HCT116 (cell line): ENCODE results near the gene COX4I2. TPM values are rescaled to one million over a fixed set of nuclear protein-coding genes. Genes with fewer than 3 reads are reported as not detected.

Experiments used
- ATAC-seq: fragments of 200-7000 bp; cut with Tn5 transposase; 2 replicates; pipeline ENCODE4 v1.9.1; 2020; ENCODE audit warnings: mild to moderate bottlenecking, moderate library complexity
- BruUV-seq: library from RNA; stranded (reverse); fragments of 400-500 nt; replicated peaks from 2 replicates; lab custom pipeline; 2021; lab: Mats Ljungman, UMichigan
- CTCF ChIA-PET: fragments of 300-600 bp; sonication (Branson Sonifier 250); formaldehyde crosslinking; loops from one replicate; lab custom pipeline; 2021; ENCODE audit warnings: antibody characterized with exemption; lab: Charles Lee
- POLR2A ChIA-PET: fragments of 300-600, 350-600 bp; sonication (Branson Sonifier 250); formaldehyde crosslinking; loops from one replicate; lab custom pipeline; 2021; ENCODE audit warnings: antibody characterized with exemption; lab: Charles Lee
- RAD21 ChIA-PET, 2 experiments: fragments of 300-600 bp; sonication (Branson Sonifier 250); formaldehyde crosslinking; loops; one replicate each; lab custom pipeline; 2023; ENCODE audit warnings: low total read pairs in 2 of 2; ENCODE audit not compliant: uncharacterized antibody in 2 of 2, unreplicated experiment in 2 of 2, low non-redundant PET in 1 of 2; lab: Charles Lee
- DNase-seq: peaks from one replicate; pipeline ENCODE4 v3.0.0-alpha.2; 2010; ENCODE audit warnings: low read depth, low spot score
- H2AFZ ChIP-seq: fragments of 200-600 bp; shearing (Covaris generic), sonication (generic); 2 replicates; pipeline ENCODE4 v1.6.1; 2017; ENCODE audit warnings: low read depth, mixed run types, mixed read lengths, antibody characterized with exemption, low read length; ENCODE audit not compliant: poor library complexity, severe bottlenecking
- H3K27ac ChIP-seq: 2 replicates; pipeline ENCODE4 v1.5.1; 2012; ENCODE audit warnings: low read depth, low read length
- H3K27me3 ChIP-seq: fragments of 200-600 bp; sonication (generic); 2 replicates; pipeline ENCODE4 v1.6.1; 2016; ENCODE audit warnings: mixed run types, low read length, mixed read lengths; ENCODE audit not compliant: insufficient read depth
- H3K36me3 ChIP-seq, 2 experiments: fragments of 200-500 bp in 1 of 2; fragments of 200-600 bp in 1 of 2; sonication (Bioruptor generic) in 1 of 2; sonication (generic) in 1 of 2; 2 replicates each; pipeline versions ENCODE4 v1.5.1 to v1.6.1; 2014 to 2016; ENCODE audit warnings: low read length in 2 of 2, inconsistent platforms in 1 of 2, mixed read lengths in 1 of 2, mixed run types in 1 of 2; ENCODE audit not compliant: insufficient read depth in 2 of 2, control insufficient read depth in 1 of 2
- H3K4me1 ChIP-seq, 2 experiments: fragments of 200-600 bp in 1 of 2; sonication (generic) in 1 of 2; 2 replicates each; pipeline versions ENCODE4 v1.5.1 to v1.6.1; 2012 to 2017; ENCODE audit warnings: low read length in 2 of 2, inconsistent platforms in 1 of 2, mild to moderate bottlenecking in 1 of 2, mixed read lengths in 1 of 2, mixed run types in 1 of 2, moderate library complexity in 1 of 2; ENCODE audit not compliant: insufficient read depth in 2 of 2, control insufficient read depth in 1 of 2
- H3K4me2 ChIP-seq: fragments of 200-600 bp; sonication (generic); 2 replicates; pipeline ENCODE4 v1.6.1; 2017; ENCODE audit warnings: mixed run types, low read length, mixed read lengths
- H3K4me3 ChIP-seq, 2 experiments: fragments of 200-600 bp in 1 of 2; sonication (generic) in 1 of 2; replicated peaks in 1 of 2; 2 replicates each; pipeline ENCODE4 v1.5.1; 2011 to 2016; ENCODE audit warnings: low read length in 2 of 2, control low read depth in 1 of 2, low read depth in 1 of 2, mild to moderate bottlenecking in 1 of 2, mixed read lengths in 1 of 2, mixed run types in 1 of 2
- H3K79me2 ChIP-seq: fragments of 200-600 bp; sonication (generic); 2 replicates; pipeline ENCODE4 v1.6.1; 2017; ENCODE audit warnings: mild to moderate bottlenecking, mixed run types, low read length, moderate library complexity, mixed read lengths; ENCODE audit not compliant: insufficient read depth
- H3K9ac ChIP-seq: fragments of 200-600 bp; sonication (generic); 2 replicates; pipeline ENCODE4 v1.6.1; 2016; ENCODE audit warnings: low read length, mixed read lengths
- H3K9me2 ChIP-seq: fragments of 200-600 bp; sonication (generic), shearing (Covaris generic); 2 replicates; pipeline ENCODE4 v1.6.1; 2017; ENCODE audit warnings: mixed run types, mild to moderate bottlenecking, moderate library complexity; ENCODE audit not compliant: insufficient read depth
- H3K9me3 ChIP-seq, 2 experiments: fragments of 200-500 bp in 1 of 2; fragments of 200-600 bp in 1 of 2; sonication (Bioruptor generic) in 1 of 2; sonication (generic) in 1 of 2; 2 replicates each; pipeline ENCODE4 v1.6.1; 2014 to 2017; ENCODE audit warnings: low read length in 2 of 2, mixed read lengths in 2 of 2, inconsistent platforms in 1 of 2, low read depth in 1 of 2, mild to moderate bottlenecking in 1 of 2, mixed run types in 1 of 2, moderate library complexity in 1 of 2; ENCODE audit not compliant: control insufficient read depth in 1 of 2, insufficient read depth in 1 of 2
- H4K20me1 ChIP-seq: fragments of 200-600 bp; sonication (generic), shearing (Covaris generic); 2 replicates; pipeline ENCODE4 v1.6.1; 2017; ENCODE audit warnings: mixed run types, mild to moderate bottlenecking, moderate library complexity; ENCODE audit not compliant: insufficient read depth
- EZH2 ChIP-seq: fragments of 200-600 bp; sonication (generic); IDR thresholded peaks from 2 replicates; pipeline ENCODE4 v1.6.1; 2017; ENCODE audit warnings: antibody characterized with exemption, mixed run types
- POLR2A ChIP-seq: IDR thresholded peaks from 2 replicates; pipeline ENCODE4 v1.7.0; 2011; ENCODE audit warnings: borderline replicate concordance; ENCODE audit not compliant: insufficient read depth, insufficient read length; ENCODE audit errors: extremely low read depth
- POLR2AphosphoS5 ChIP-seq: IDR thresholded peaks from 2 replicates; pipeline ENCODE4 v1.6.1; 2011; ENCODE audit warnings: mild to moderate bottlenecking, low read depth, low read length, moderate library complexity
- SRF ChIP-seq: IDR thresholded peaks from 2 replicates; pipeline ENCODE4 v1.6.1; 2012; ENCODE audit warnings: low read depth
- intact Hi-C: fragments of 100-400 bp; cut with micrococcal nuclease; formaldehyde crosslinking; loops from 2 replicates; pipeline ENCODE4 v1.10.0; 2022
- total RNA-seq: library from RNA; stranded (reverse); gene quantifications from one replicate; pipeline ENCODE4 v1.2.1, GENCODE V29; 2021; ENCODE audit not compliant: unreplicated experiment
- TF ChIP-seq, protein P1 (sequence below): IDR thresholded peaks from 2 replicates; pipeline ENCODE4 v1.6.1; 2012
- TF ChIP-seq, protein P2 (sequence below): IDR thresholded peaks from 2 replicates; pipeline ENCODE4 v1.6.1; 2011; ENCODE audit warnings: mild to moderate bottlenecking, low read length, moderate library complexity; ENCODE audit not compliant: insufficient replicate concordance; ENCODE audit errors: extremely low read depth

COX4I2 gene
- total RNA-seq, 1 experiment from 2014 or later, result not detected

DNA sequence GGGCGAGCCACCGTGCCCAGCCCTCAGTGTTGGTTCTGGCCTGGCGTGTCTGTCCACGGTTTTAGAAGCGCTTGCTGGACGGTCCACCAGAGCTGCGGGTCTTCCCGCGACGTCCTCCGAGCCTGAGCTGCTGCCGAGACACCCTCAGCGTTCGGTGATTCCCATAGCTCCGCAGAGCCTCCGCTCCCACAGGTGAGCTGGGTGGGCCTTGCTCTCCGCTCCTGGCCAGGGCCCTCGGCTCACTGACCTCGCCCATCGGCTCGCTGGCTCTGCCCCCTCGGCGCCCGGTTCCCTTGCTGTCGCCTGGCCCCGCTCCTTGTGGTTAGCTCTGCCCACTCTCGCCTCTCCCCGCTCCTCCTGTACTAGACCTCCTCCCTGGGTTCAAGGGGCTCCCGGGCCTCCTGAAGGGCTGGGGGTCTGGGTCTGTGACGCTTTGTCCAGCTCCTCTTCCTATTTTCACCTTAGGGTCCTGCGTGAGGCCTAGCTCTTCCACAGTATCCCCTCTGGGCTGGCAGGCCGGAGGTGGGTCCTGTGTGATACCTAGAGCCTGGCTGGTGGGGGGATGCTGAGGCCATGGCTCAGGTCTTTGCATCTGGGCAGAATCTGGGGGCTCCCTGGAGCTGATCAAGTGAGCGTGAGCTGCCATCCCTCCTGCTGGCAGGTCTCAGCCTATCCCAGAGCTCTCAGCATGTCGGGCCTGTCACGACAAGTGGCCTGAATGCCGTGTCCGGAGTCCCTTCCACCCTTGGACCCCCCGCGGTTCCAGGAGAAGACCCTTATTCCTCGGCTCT, 5.0 kb upstream of the COX4I2 start:
- no peak overlapping the region for H3K4me3 ChIP-seq
- CTCF ChIA-PET, result interaction anchor here (1.7 to 5.4 kb wide), 5 partner anchors 10 to 95 kb away, joined by 7 to 84 read pairs (median 13); no protein-coding TSS in a partner anchor
- POLR2A ChIA-PET, result interaction anchor here (1.4 to 3.0 kb wide), 2 partner anchors 81 to 91 kb away, joined by 4 to 18 read pairs; no protein-coding TSS in a partner anchor
- peaks cover 0 to 6% of the 10 kb centered on the region in 2 experiments; a peak in 1 of 4 replicates for H3K4me1 ChIP-seq
- no peaks in the 10 kb centered on the region for H3K9me2 ChIP-seq
- RAD21 ChIA-PET, result interaction anchor here in 1 of 2 experiments (1.8 kb wide), 1 partner anchor 91 kb away, joined by 14 read pairs; no protein-coding TSS in a partner anchor
- TF ChIP-seq, protein P1, sequence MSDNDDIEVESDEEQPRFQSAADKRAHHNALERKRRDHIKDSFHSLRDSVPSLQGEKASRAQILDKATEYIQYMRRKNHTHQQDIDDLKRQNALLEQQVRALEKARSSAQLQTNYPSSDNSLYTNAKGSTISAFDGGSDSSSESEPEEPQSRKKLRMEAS, result no peak
- TF ChIP-seq SRF (no peak), EZH2 (no peak), POLR2A (no peak), POLR2AphosphoS5 (no peak)
- TF ChIP-seq, protein P2, sequence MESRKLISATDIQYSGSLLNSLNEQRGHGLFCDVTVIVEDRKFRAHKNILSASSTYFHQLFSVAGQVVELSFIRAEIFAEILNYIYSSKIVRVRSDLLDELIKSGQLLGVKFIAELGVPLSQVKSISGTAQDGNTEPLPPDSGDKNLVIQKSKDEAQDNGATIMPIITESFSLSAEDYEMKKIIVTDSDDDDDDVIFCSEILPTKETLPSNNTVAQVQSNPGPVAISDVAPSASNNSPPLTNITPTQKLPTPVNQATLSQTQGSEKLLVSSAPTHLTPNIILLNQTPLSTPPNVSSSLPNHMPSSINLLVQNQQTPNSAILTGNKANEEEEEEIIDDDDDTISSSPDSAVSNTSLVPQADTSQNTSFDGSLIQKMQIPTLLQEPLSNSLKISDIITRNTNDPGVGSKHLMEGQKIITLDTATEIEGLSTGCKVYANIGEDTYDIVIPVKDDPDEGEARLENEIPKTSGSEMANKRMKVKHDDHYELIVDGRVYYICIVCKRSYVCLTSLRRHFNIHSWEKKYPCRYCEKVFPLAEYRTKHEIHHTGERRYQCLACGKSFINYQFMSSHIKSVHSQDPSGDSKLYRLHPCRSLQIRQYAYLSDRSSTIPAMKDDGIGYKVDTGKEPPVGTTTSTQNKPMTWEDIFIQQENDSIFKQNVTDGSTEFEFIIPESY, result no peak
- H3K9me3 ChIP-seq, result no peaks in the 10 kb centered on the region
- H3K27ac ChIP-seq, result no peak overlapping the region
- no TSS peak for BruUV-seq
- H3K27me3 ChIP-seq, result no peaks in the 10 kb centered on the region
- DNase-seq, result no peak
- intact Hi-C loops, result no loop called here
- ATAC-seq, result no peak
- no peaks in the 10 kb centered on the region for H3K79me2 ChIP-seq
- H3K9ac ChIP-seq, result no peak overlapping the region
- no peak overlapping the region for H2AFZ ChIP-seq
- no peaks in the 10 kb centered on the region for H3K36me3 ChIP-seq
- no peak overlapping the region for H3K4me2 ChIP-seq
- H4K20me1 ChIP-seq, result no peaks in the 10 kb centered on the region
